Measurements from ENCODE around the gene EXOC6. TPM values are rescaled to one million over a fixed set of nuclear protein-coding genes. Genes with fewer than 3 reads are reported as not detected.

The EXOC6 gene
- total RNA-seq, 1 experiment from 2014 or later = 12.9 TPM

DNA sequence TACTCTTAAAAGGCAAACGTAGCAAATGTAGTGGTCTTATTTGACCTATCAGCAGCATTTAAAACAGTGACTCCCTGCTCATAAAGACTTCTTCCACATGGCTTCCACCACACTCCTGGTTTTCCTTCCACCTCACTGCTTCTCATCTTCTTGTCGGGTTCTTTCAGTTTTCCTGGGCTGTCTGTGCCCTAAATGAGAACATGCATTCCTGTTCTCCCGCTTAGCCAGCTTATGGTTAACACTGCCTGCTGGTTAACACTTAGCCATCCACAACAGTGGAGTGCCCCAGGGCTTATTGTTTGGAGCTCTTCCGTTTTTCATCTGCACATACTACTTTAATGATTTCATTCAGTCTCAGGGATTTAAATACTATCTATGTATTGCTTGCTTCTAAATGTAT lies 34.3 kb upstream of the EXOC6 start:
- H4K20me1 ChIP-seq (ENCODE audit: insufficient read depth) = no peaks in the 10 kb centered on the region
- H3K9me2 ChIP-seq (ENCODE audit: insufficient read depth) = 0 out of 2 replicates have a peak, but pooled peaks cover 7% of the 10 kb centered on the region
- DNase-seq (ENCODE audit: low read depth, low spot score) (no peak), ATAC-seq (no peak)
- CTCF ChIA-PET = no interaction called here
- H3K4me1 ChIP-seq (ENCODE audit: control insufficient read depth in 1 of 2, insufficient read depth in 2 of 2, low read length in 2 of 2) = no peaks in the 10 kb centered on the region
- H3K4me2 ChIP-seq (ENCODE audit: low read length) = no peak overlapping the region
- POLR2A ChIA-PET = no interaction called here
- no peaks in the 10 kb centered on the region for H3K9me3 ChIP-seq (ENCODE audit: control insufficient read depth in 1 of 2, insufficient read depth in 1 of 2, low read depth in 1 of 2, low read length in 2 of 2)
- intact Hi-C loops (cut with micrococcal nuclease) = no loop called here
- RAD21 ChIA-PET (ENCODE audit: low non-redundant PET in 1 of 2, low total read pairs in 2 of 2, uncharacterized antibody in 2 of 2, unreplicated experiment in 2 of 2) = no interaction called here
- no peak overlapping the region for H3K9ac ChIP-seq (ENCODE audit: low read length)
- no TSS peak for BruUV-seq (replicated peaks)
- H3K36me3 ChIP-seq (ENCODE audit: control insufficient read depth in 1 of 2, insufficient read depth in 2 of 2, low read length in 2 of 2) = no peaks in the 10 kb centered on the region
- no peaks in the 10 kb centered on the region for H3K27me3 ChIP-seq (ENCODE audit: insufficient read depth, low read length)
- H3K79me2 ChIP-seq (ENCODE audit: insufficient read depth, low read length) = no peaks in the 10 kb centered on the region
- no peak for TF ChIP-seq POLR2A (IDR thresholded peaks at IDR 0.05; ENCODE audit: borderline replicate concordance, extremely low read depth, insufficient read depth, insufficient read length)
- TF ChIP-seq, protein P1, sequence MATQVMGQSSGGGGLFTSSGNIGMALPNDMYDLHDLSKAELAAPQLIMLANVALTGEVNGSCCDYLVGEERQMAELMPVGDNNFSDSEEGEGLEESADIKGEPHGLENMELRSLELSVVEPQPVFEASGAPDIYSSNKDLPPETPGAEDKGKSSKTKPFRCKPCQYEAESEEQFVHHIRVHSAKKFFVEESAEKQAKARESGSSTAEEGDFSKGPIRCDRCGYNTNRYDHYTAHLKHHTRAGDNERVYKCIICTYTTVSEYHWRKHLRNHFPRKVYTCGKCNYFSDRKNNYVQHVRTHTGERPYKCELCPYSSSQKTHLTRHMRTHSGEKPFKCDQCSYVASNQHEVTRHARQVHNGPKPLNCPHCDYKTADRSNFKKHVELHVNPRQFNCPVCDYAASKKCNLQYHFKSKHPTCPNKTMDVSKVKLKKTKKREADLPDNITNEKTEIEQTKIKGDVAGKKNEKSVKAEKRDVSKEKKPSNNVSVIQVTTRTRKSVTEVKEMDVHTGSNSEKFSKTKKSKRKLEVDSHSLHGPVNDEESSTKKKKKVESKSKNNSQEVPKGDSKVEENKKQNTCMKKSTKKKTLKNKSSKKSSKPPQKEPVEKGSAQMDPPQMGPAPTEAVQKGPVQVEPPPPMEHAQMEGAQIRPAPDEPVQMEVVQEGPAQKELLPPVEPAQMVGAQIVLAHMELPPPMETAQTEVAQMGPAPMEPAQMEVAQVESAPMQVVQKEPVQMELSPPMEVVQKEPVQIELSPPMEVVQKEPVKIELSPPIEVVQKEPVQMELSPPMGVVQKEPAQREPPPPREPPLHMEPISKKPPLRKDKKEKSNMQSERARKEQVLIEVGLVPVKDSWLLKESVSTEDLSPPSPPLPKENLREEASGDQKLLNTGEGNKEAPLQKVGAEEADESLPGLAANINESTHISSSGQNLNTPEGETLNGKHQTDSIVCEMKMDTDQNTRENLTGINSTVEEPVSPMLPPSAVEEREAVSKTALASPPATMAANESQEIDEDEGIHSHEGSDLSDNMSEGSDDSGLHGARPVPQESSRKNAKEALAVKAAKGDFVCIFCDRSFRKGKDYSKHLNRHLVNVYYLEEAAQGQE (IDR thresholded peaks at IDR 0.05; ENCODE audit: low read depth) = no peak
- TF ChIP-seq, protein P2, sequence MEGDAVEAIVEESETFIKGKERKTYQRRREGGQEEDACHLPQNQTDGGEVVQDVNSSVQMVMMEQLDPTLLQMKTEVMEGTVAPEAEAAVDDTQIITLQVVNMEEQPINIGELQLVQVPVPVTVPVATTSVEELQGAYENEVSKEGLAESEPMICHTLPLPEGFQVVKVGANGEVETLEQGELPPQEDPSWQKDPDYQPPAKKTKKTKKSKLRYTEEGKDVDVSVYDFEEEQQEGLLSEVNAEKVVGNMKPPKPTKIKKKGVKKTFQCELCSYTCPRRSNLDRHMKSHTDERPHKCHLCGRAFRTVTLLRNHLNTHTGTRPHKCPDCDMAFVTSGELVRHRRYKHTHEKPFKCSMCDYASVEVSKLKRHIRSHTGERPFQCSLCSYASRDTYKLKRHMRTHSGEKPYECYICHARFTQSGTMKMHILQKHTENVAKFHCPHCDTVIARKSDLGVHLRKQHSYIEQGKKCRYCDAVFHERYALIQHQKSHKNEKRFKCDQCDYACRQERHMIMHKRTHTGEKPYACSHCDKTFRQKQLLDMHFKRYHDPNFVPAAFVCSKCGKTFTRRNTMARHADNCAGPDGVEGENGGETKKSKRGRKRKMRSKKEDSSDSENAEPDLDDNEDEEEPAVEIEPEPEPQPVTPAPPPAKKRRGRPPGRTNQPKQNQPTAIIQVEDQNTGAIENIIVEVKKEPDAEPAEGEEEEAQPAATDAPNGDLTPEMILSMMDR (IDR thresholded peaks at IDR 0.05 in 2 of 3, conservative IDR thresholded peaks at IDR 0.05 in 1 of 3; ENCODE audit: borderline replicate concordance in 1 of 3, insufficient read depth in 1 of 3, low read depth in 2 of 3, low read length in 2 of 3) = no peak
- TF ChIP-seq SRF (IDR thresholded peaks at IDR 0.05; ENCODE audit: low read depth) = no peak
- TF ChIP-seq, protein P3, sequence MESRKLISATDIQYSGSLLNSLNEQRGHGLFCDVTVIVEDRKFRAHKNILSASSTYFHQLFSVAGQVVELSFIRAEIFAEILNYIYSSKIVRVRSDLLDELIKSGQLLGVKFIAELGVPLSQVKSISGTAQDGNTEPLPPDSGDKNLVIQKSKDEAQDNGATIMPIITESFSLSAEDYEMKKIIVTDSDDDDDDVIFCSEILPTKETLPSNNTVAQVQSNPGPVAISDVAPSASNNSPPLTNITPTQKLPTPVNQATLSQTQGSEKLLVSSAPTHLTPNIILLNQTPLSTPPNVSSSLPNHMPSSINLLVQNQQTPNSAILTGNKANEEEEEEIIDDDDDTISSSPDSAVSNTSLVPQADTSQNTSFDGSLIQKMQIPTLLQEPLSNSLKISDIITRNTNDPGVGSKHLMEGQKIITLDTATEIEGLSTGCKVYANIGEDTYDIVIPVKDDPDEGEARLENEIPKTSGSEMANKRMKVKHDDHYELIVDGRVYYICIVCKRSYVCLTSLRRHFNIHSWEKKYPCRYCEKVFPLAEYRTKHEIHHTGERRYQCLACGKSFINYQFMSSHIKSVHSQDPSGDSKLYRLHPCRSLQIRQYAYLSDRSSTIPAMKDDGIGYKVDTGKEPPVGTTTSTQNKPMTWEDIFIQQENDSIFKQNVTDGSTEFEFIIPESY (IDR thresholded peaks at IDR 0.05; ENCODE audit: extremely low read depth, insufficient replicate concordance, low read length) = no peak
- no peak for TF ChIP-seq JUND (IDR thresholded peaks at IDR 0.05)
- TF ChIP-seq, protein P4, sequence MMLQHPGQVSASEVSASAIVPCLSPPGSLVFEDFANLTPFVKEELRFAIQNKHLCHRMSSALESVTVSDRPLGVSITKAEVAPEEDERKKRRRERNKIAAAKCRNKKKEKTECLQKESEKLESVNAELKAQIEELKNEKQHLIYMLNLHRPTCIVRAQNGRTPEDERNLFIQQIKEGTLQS (IDR thresholded peaks at IDR 0.05) = no peak
- H3K27ac ChIP-seq (ENCODE audit: low read depth, low read length) = no peak overlapping the region
- no peak overlapping the region for H3K4me3 ChIP-seq (replicated peaks in 1 of 2; ENCODE audit: low read depth in 1 of 2, low read length in 2 of 2)
- H2AFZ ChIP-seq (ENCODE audit: low read depth, low read length, poor library complexity, severe bottlenecking) = no peak overlapping the region
